Epithelial cell of prostate (primary cell): ENCODE data around the gene FAM107B.
A peak's percentile ranks its signal among the peaks of the same experiment; 100 is the strongest.
"Not testable (repeated sequence)": the region's sequence is repeated elsewhere in the genome, so short reads cannot be mapped to it uniquely, and the experiment has no call there.

Experiments used
- DNase-seq: peaks from one replicate; pipeline ENCODE4 v3.0.0-alpha.2; 2011; ENCODE audit warnings: low read depth, low spot score
- H3K27ac ChIP-seq: fragments of 450-650 bp; 2 replicates; pipeline ENCODE4 v1.5.1; 2017; ENCODE audit warnings: mild to moderate bottlenecking

Gene FAM107B

GRCh38 chr10:14697281-14697680 lies 77.4 kb downstream of the FAM107B start:
- H3K27ac ChIP-seq: no peak overlapping the region
- no peak for DNase-seq

- DNase-seq: no peak
- no peak overlapping the region for H3K27ac ChIP-seq
Observed at GRCh38 chr10:14696821-14697220, 77.9 kb downstream of the FAM107B start.

GRCh38 chr10:14695847-14696480 lies 78.7 kb downstream of the FAM107B start:
- DNase-seq: no peak
- no peak overlapping the region for H3K27ac ChIP-seq

GRCh38 chr10:14693891-14694290 lies 80.8 kb downstream of the FAM107B start:
- no peak for DNase-seq
- H3K27ac ChIP-seq: no peak overlapping the region

- no peak for DNase-seq
- H3K27ac ChIP-seq: no peak overlapping the region
Observed at GRCh38 chr10:14692344-14693076, 82.2 kb downstream of the FAM107B start.

- no peak overlapping the region for H3K27ac ChIP-seq
- no peak for DNase-seq
Observed at GRCh38 chr10:14691359-14691758, 83.3 kb downstream of the FAM107B start.

GRCh38 chr10:14688606-14689005 lies 86.1 kb downstream of the FAM107B start:
- H3K27ac ChIP-seq: no peak overlapping the region
- no peak for DNase-seq

GRCh38 chr10:14688189-14688588 lies 86.5 kb downstream of the FAM107B start:
- H3K27ac ChIP-seq, DNase-seq: not testable (repeated sequence)

- DNase-seq: no peak
- H3K27ac ChIP-seq: no peak overlapping the region
Observed at GRCh38 chr10:14687340-14687739, 87.4 kb downstream of the FAM107B start.

GRCh38 chr10:14686356-14686755 lies 88.3 kb downstream of the FAM107B start:
- DNase-seq: peak; percentile 10
- no peak overlapping the region for H3K27ac ChIP-seq

- no peak overlapping the region for H3K27ac ChIP-seq
- no peak for DNase-seq
Observed at GRCh38 chr10:14684354-14684753, 90.3 kb downstream of the FAM107B start.

- no peak for DNase-seq
- no peak overlapping the region for H3K27ac ChIP-seq
Observed at GRCh38 chr10:14683256-14683655, 91.4 kb downstream of the FAM107B start.

- no peak overlapping the region for H3K27ac ChIP-seq
- no peak for DNase-seq
Observed at GRCh38 chr10:14681802-14682201, 92.9 kb downstream of the FAM107B start.

GRCh38 chr10:14681305-14681704 lies 93.4 kb downstream of the FAM107B start:
- H3K27ac ChIP-seq: no peak overlapping the region
- DNase-seq: no peak

- no peak for DNase-seq
- no peak overlapping the region for H3K27ac ChIP-seq
Observed at GRCh38 chr10:14678637-14679036, 96.1 kb downstream of the FAM107B start.

- H3K27ac ChIP-seq: no peak overlapping the region
- DNase-seq: no peak
Observed at GRCh38 chr10:14676732-14677131, 98.0 kb downstream of the FAM107B start.

GRCh38 chr10:14674376-14675050 lies 100.2 kb downstream of the FAM107B start:
- DNase-seq: no peak

GRCh38 chr10:14673189-14673861 lies 101.4 kb downstream of the FAM107B start:
- no peak overlapping the region for H3K27ac ChIP-seq
- no peak for DNase-seq

More at GRCh38 chr10:14674376-14675050, 100.2 kb downstream of the FAM107B start:
- H3K27ac ChIP-seq: no peak overlapping the region

- no peak for DNase-seq
- no peak overlapping the region for H3K27ac ChIP-seq
Observed at GRCh38 chr10:14671386-14671831, 103.3 kb downstream of the FAM107B start.

- DNase-seq: no peak
- H3K27ac ChIP-seq: no peak overlapping the region
Observed at GRCh38 chr10:14670551-14671240, 104.0 kb downstream of the FAM107B start.
